Panc1 (cell line): ENCODE measurements around the gene MACIR. TPM values are rescaled to one million over a fixed set of nuclear protein-coding genes. Genes with fewer than 3 reads are reported as not detected.

ENCODE experiments used
- ATAC-seq: fragments of 200-7000 bp; cut with Tn5 transposase; 2 replicates; pipeline ENCODE4 v1.9.1; 2020; ENCODE audit warnings: mild to moderate bottlenecking, moderate library complexity
- BruUV-seq: library from RNA; stranded (reverse); fragments of 400-500 nt; replicated peaks from 2 replicates; lab custom pipeline; 2021; lab: Mats Ljungman, UMichigan
- CTCF ChIA-PET: fragments of 300-600 bp; sonication (Branson Sonifier 250); formaldehyde crosslinking; loops from one replicate; lab custom pipeline; 2022; ENCODE audit warnings: antibody characterized with exemption; lab: Charles Lee
- POLR2A ChIA-PET: fragments of 300-600 bp; sonication (Branson Sonifier 250); formaldehyde crosslinking; loops from one replicate; lab custom pipeline; 2022; ENCODE audit warnings: antibody characterized with exemption; lab: Charles Lee
- DNase-seq: peaks from one replicate; pipeline ENCODE4 v3.0.0-alpha.2; 2010; ENCODE audit warnings: low read depth, low spot score
- H3K27ac ChIP-seq: 2 replicates; pipeline ENCODE4 v1.5.1; 2011; ENCODE audit warnings: mild to moderate bottlenecking, low read length, inconsistent platforms
- H3K27me3 ChIP-seq: fragments of 200-500 bp; sonication (Bioruptor generic); 2 replicates; pipeline ENCODE4 v1.6.0; 2014; ENCODE audit warnings: low read length, inconsistent platforms; ENCODE audit not compliant: control insufficient read depth, insufficient read depth
- H3K36me3 ChIP-seq: fragments of 200-500 bp; sonication (Bioruptor generic); 2 replicates; pipeline ENCODE4 v1.5.1; 2014; ENCODE audit warnings: inconsistent platforms, mild to moderate bottlenecking, low read length, moderate library complexity; ENCODE audit not compliant: control insufficient read depth, insufficient read depth
- H3K4me1 ChIP-seq: 2 replicates; pipeline ENCODE4 v1.5.1; 2011; ENCODE audit warnings: inconsistent platforms, mild to moderate bottlenecking, low read length, moderate library complexity; ENCODE audit not compliant: control insufficient read depth, insufficient read depth
- H3K4me3 ChIP-seq, 2 experiments: 2 replicates each; pipeline ENCODE4 v1.5.1; 2011 to 2012; ENCODE audit warnings: low read depth in 2 of 2, low read length in 2 of 2, mild to moderate bottlenecking in 2 of 2, inconsistent platforms in 1 of 2, moderate library complexity in 1 of 2
- H3K9me3 ChIP-seq: fragments of 200-500 bp; sonication (Bioruptor generic); 2 replicates; pipeline ENCODE4 v1.5.1; 2014; ENCODE audit warnings: low read depth, mild to moderate bottlenecking, inconsistent platforms, low read length, moderate library complexity; ENCODE audit not compliant: control insufficient read depth, insufficient read depth
- CTCF ChIP-seq: fragments of 450-650 bp; IDR thresholded peaks from 2 replicates; pipeline ENCODE4 v1.5.1; 2017; ENCODE audit warnings: mild to moderate bottlenecking
- POLR2AphosphoS5 ChIP-seq: IDR thresholded peaks from 2 replicates; pipeline ENCODE4 v1.6.1; 2012; ENCODE audit warnings: mild to moderate bottlenecking, low read depth, low read length, moderate library complexity
- REST ChIP-seq, 2 experiments: IDR thresholded peaks; 2 replicates each; pipeline ENCODE4 v1.6.1; 2011 to 2012; ENCODE audit warnings: low read depth in 2 of 2, control low read depth in 1 of 2, low read length in 1 of 2, mild to moderate bottlenecking in 1 of 2, moderate library complexity in 1 of 2; ENCODE audit not compliant: insufficient read depth in 1 of 2
- SIN3A ChIP-seq: IDR thresholded peaks from 2 replicates; pipeline ENCODE4 v1.6.1; 2012; ENCODE audit warnings: low read depth, mild to moderate bottlenecking, low read length, moderate library complexity, borderline replicate concordance; ENCODE audit not compliant: insufficient read depth
- TCF7L2 ChIP-seq: IDR thresholded peaks from 2 replicates; pipeline ENCODE4 v1.6.1; 2011; ENCODE audit warnings: mild to moderate bottlenecking, low read depth, low read length, inconsistent platforms
- in situ Hi-C: cut with HindIII; loops from 2 replicates; pipeline ENCODE4 v1.10.0; 2016; ENCODE audit warnings: low sequenced_read_pairs, low pct_unique_long_range_greater_than_20kb
- intact Hi-C: fragments of 100-400 bp; cut with micrococcal nuclease; formaldehyde crosslinking; loops from one replicate; pipeline ENCODE4 v1.10.0; 2022; ENCODE audit not compliant: unreplicated experiment
- total RNA-seq: library from RNA; stranded (reverse); gene quantifications from one replicate; pipeline ENCODE4 v1.2.1, GENCODE V29; 2021; ENCODE audit not compliant: unreplicated experiment

The MACIR gene
- total RNA-seq, 1 experiment from 2014 or later: 11.0 TPM

GRCh38 chr5:103315455-103315854 is 56.9 kb downstream of the MACIR start:
- TF ChIP-seq TCF7L2 (no peak), SIN3A (no peak), CTCF (no peak), POLR2AphosphoS5 (no peak), REST (IDR thresholded peaks at IDR 0.05; ENCODE audit: insufficient read depth in 1 of 2, low read depth in 2 of 2, low read length in 1 of 2) (no peak)
- no TSS peak for BruUV-seq
- CTCF ChIA-PET: interaction anchor here (0.6 kb wide), 1 partner anchor 41 kb away, joined by 5 read pairs; no protein-coding TSS in a partner anchor

GRCh38 chr5:103327451-103327850 is 68.9 kb downstream of the MACIR start:
- H3K36me3 ChIP-seq: no peaks in the 10 kb centered on the region
- no peaks in the 10 kb centered on the region for H3K9me3 ChIP-seq
- DNase-seq: no peak
- TF ChIP-seq CTCF: no peak
- no peak for TF ChIP-seq SIN3A
- no peak for TF ChIP-seq POLR2AphosphoS5
- TF ChIP-seq REST (IDR thresholded peaks at IDR 0.05; ENCODE audit: insufficient read depth in 1 of 2, low read depth in 2 of 2, low read length in 1 of 2): no peak
- TF ChIP-seq TCF7L2: no peak
- no peak overlapping the region for H3K27ac ChIP-seq
- ChIA-PET CTCF (no interaction called here), POLR2A (no interaction called here)
- in situ Hi-C loops: no loop called here
- no TSS peak for BruUV-seq
- no peaks in the 10 kb centered on the region; the same call in 1 of the 2 replicates for H3K27me3 ChIP-seq
- intact Hi-C loops: no loop called here
- peaks cover 3% of the 10 kb centered on the region; the same call in 1 of the 2 replicates for H3K4me1 ChIP-seq
- no peak for ATAC-seq
- no peak overlapping the region for H3K4me3 ChIP-seq

More at GRCh38 chr5:103315455-103315854, 56.9 kb downstream of the MACIR start:
- H3K36me3 ChIP-seq: no peaks in the 10 kb centered on the region
- ATAC-seq: no peak
- H3K9me3 ChIP-seq: no peaks in the 10 kb centered on the region
- DNase-seq: no peak
- H3K4me1 ChIP-seq: no peaks in the 10 kb centered on the region
- H3K27me3 ChIP-seq: no peaks in the 10 kb centered on the region
- in situ Hi-C loops (no loop called here), intact Hi-C loops (no loop called here)
- POLR2A ChIA-PET: no interaction called here
- H3K27ac ChIP-seq: no peak overlapping the region
- H3K4me3 ChIP-seq: no peak overlapping the region
